Lower leg skin (tissue), 4 donors: ENCODE measurements around the gene LDLRAD3. TPM values are rescaled to one million over a fixed set of nuclear protein-coding genes. Genes with fewer than 3 reads are reported as not detected.

Source experiments
- DNase-seq, 2 donors: peaks; one replicate each; pipeline ENCODE4 v3.0.0-alpha.2; 2019; ENCODE audit warnings: low spot score in 2 of 2
- H3K4me3 ChIP-seq: fragments of 200-600 bp; sonication (generic); 2 replicates; pipeline ENCODE4 v1.5.1; 2017; ENCODE audit warnings: mild to moderate bottlenecking, low read depth; ENCODE audit not compliant: poor library complexity, severe bottlenecking
- CTCF ChIP-seq, 3 donors: fragments of 450-650 bp; IDR thresholded peaks; one replicate each; pipeline ENCODE4 v1.5.1; 2016; ENCODE audit warnings: antibody characterized with exemption in 3 of 3, mild to moderate bottlenecking in 3 of 3, moderate library complexity in 2 of 3
- POLR2A ChIP-seq, 2 donors: fragments of 450-650 bp; IDR thresholded peaks; one replicate each; pipeline ENCODE4 v1.6.1; 2016 to 2017; ENCODE audit warnings: antibody characterized with exemption in 2 of 2, mild to moderate bottlenecking in 1 of 2, moderate library complexity in 1 of 2
- WGBS, 2 donors: methylation state at CpG; one replicate each; pipeline ENCODE4 v1.1.5; 2018; 5-methylcytosine and 5-hydroxymethylcytosine counted together
- intact Hi-C: fragments of 100-400 bp; cut with DNase I; formaldehyde crosslinking; loops from one replicate; pipeline ENCODE4 v1.15.0; 2023; ENCODE audit warnings: low total_unique reads
- total RNA-seq, 4 donors: library from RNA; depleted of rRNA; stranded (reverse); fragments of >200 nt; gene quantifications; one replicate each; pipeline ENCODE4 v1.1.0, GENCODE V29; 2016

Gene LDLRAD3
- total RNA-seq, 4 donors from 2014 or later: 18.6 to 42.6 (median 25.5) TPM

- DNase-seq: no peak
- TF ChIP-seq CTCF (IDR thresholded peaks at IDR 0.05) (no peak), POLR2A (IDR thresholded peaks at IDR 0.05) (no peak)
- no peak overlapping the region for H3K4me3 ChIP-seq
- intact Hi-C loops: no loop called here
- 78 to 79% methylated on average over 3 of the region's 3 CpGs for whole genome bisulfite sequencing, 2 donors
Measured at GRCh38 chr11:35946766-35947165, 2.9 kb downstream of the LDLRAD3 start.

GRCh38 chr11:35947437-35947836, 3.6 kb downstream of the LDLRAD3 start:
- intact Hi-C loops: no loop called here
- no peak for DNase-seq
- 95 to 96% methylated on average over 4 of the region's 4 CpGs for WGBS, 2 donors
- H3K4me3 ChIP-seq: no peak overlapping the region
- TF ChIP-seq CTCF (IDR thresholded peaks at IDR 0.05): no peak
- no peak for TF ChIP-seq POLR2A (IDR thresholded peaks at IDR 0.05)

GRCh38 chr11:35949242-35949641, 5.4 kb downstream of the LDLRAD3 start:
- intact Hi-C loops: no loop called here
- H3K4me3 ChIP-seq: no peak overlapping the region
- TF ChIP-seq POLR2A (IDR thresholded peaks at IDR 0.05) (no peak), CTCF (IDR thresholded peaks at IDR 0.05) (no peak)
- no peak for DNase-seq
- WGBS, 2 donors: 72 to 73% methylated on average over 3 of the region's 3 CpGs

GRCh38 chr11:35950082-35950481, 6.2 kb downstream of the LDLRAD3 start:
- no peak for DNase-seq
- intact Hi-C loops: no loop called here
- WGBS, 2 donors: 59 to 74% methylated on average over 5 of the region's 5 CpGs

GRCh38 chr11:35951680-35952079, 7.8 kb downstream of the LDLRAD3 start:
- DNase-seq: no peak
- intact Hi-C loops: no loop called here
- WGBS, 2 donors: 83 to 87% methylated on average over 3 of the region's 3 CpGs

More at GRCh38 chr11:35950082-35950481, 6.2 kb downstream of the LDLRAD3 start:
- no peak overlapping the region for H3K4me3 ChIP-seq
- TF ChIP-seq CTCF (IDR thresholded peaks at IDR 0.05) (no peak), POLR2A (IDR thresholded peaks at IDR 0.05) (no peak)

More at GRCh38 chr11:35951680-35952079, 7.8 kb downstream of the LDLRAD3 start:
- no peak overlapping the region for H3K4me3 ChIP-seq
- TF ChIP-seq POLR2A (IDR thresholded peaks at IDR 0.05) (no peak), CTCF (IDR thresholded peaks at IDR 0.05) (no peak)
